B cell (primary cell): ENCODE measurements around the gene HTR6. TPM values are rescaled to one million over a fixed set of nuclear protein-coding genes. Genes with fewer than 3 reads are reported as not detected.

ENCODE experiments used
- ATAC-seq: fragments of 200-7000 bp; cut with Tn5 transposase; one replicate; pipeline ENCODE4 v1.10.0; 2021; ENCODE audit warnings: low read depth, mild to moderate bottlenecking, moderate number of reproducible peaks, moderate library complexity
- CTCF ChIA-PET: fragments of 350-600 bp; sonication (Branson Sonifier 250); formaldehyde crosslinking; loops from one replicate; lab custom pipeline; 2021; ENCODE audit warnings: antibody characterized with exemption, inconsistent platforms; lab: Charles Lee
- POLR2A ChIA-PET: fragments of 350-600 bp; sonication (Branson Sonifier 250); formaldehyde crosslinking; loops from one replicate; lab custom pipeline; 2021; ENCODE audit warnings: antibody characterized with exemption; lab: Charles Lee
- DNase-seq: peaks from one replicate; pipeline ENCODE4 v3.0.0; 2013
- H2AFZ ChIP-seq: 2 replicates; pipeline ENCODE4 v1.6.1; 2012; ENCODE audit warnings: mild to moderate bottlenecking, low read depth, low read length; ENCODE audit not compliant: insufficient read depth, poor library complexity, severe bottlenecking
- H3K27ac ChIP-seq, 2 donors: 1 replicate in 1 of 2; 2 replicates in 1 of 2; pipeline ENCODE4 v1.5.1; 2012 to 2013; ENCODE audit warnings: low read length in 2 of 2, mild to moderate bottlenecking in 2 of 2, moderate library complexity in 1 of 2
- H3K27me3 ChIP-seq, 4 experiments: fragments of 200-600 bp in 1 of 4; sonication (generic) in 1 of 4; replicated peaks in 1 of 4; 1 replicate in 2 of 4; 2 replicates in 2 of 4; pipeline versions ENCODE4 v1.6.1 to v1.7.0; 2013 to 2016; ENCODE audit warnings: low read length in 3 of 4, mild to moderate bottlenecking in 2 of 4, mixed read lengths in 1 of 4, moderate library complexity in 1 of 4; ENCODE audit not compliant: insufficient read depth in 4 of 4, control insufficient read depth in 3 of 4; ENCODE audit errors: control extremely low read depth in 1 of 4
- H3K36me3 ChIP-seq, 2 experiments: replicated peaks in 1 of 2; 1 replicate in 1 of 2; 2 replicates in 1 of 2; pipeline versions ENCODE4 v1.6.1 to v1.7.1; 2013; ENCODE audit warnings: low read length in 1 of 2; ENCODE audit not compliant: insufficient read depth in 2 of 2, control insufficient read depth in 1 of 2; ENCODE audit errors: control extremely low read depth in 1 of 2, extremely low read depth in 1 of 2
- H3K4me1 ChIP-seq, 2 donors: fragments of 200-600 bp in 1 of 2; sonication (generic) in 1 of 2; 1 replicate in 1 of 2; 2 replicates in 1 of 2; pipeline versions ENCODE4 v1.5.1 to v1.6.1; 2013 to 2017; ENCODE audit warnings: low read length in 2 of 2; ENCODE audit not compliant: control insufficient read depth in 2 of 2, insufficient read depth in 2 of 2
- H3K4me2 ChIP-seq: replicated peaks from 2 replicates; pipeline ENCODE3; 2012; ENCODE audit warnings: mild to moderate bottlenecking, low read depth, low read length; ENCODE audit not compliant: poor library complexity, severe bottlenecking
- H3K4me3 ChIP-seq, 5 experiments: fragments of 200-600 bp in 1 of 5; sonication (generic) in 1 of 5; 1 replicate in 3 of 5; 2 replicates in 2 of 5; pipeline versions ENCODE4 v1.5.1 to v1.7.0; 2011 to 2016; ENCODE audit warnings: low read length in 4 of 5, mild to moderate bottlenecking in 4 of 5, low read depth in 2 of 5, control low read depth in 1 of 5, moderate library complexity in 1 of 5; ENCODE audit not compliant: insufficient read depth in 1 of 5; ENCODE audit errors: control extremely low read depth in 1 of 5, extremely low read depth in 1 of 5
- H3K79me2 ChIP-seq: fragments of 200-600 bp; sonication (generic); one replicate; pipeline ENCODE4 v1.6.0; 2016; ENCODE audit warnings: low read length; ENCODE audit not compliant: control insufficient read depth, insufficient read depth
- H3K9ac ChIP-seq: fragments of 200-600 bp; sonication (generic); 2 replicates; pipeline ENCODE4 v1.6.1; 2017; ENCODE audit warnings: mild to moderate bottlenecking, low read length, moderate library complexity
- H3K9me3 ChIP-seq, 3 donors: one replicate each; pipeline versions ENCODE4 v1.6.1 to v1.7.1; 2013; ENCODE audit warnings: low read length in 2 of 3; ENCODE audit not compliant: control insufficient read depth in 2 of 3, insufficient read depth in 1 of 3; ENCODE audit errors: control extremely low read depth in 1 of 3
- H4K20me1 ChIP-seq: 2 replicates; pipeline ENCODE4 v1.6.0; 2012; ENCODE audit warnings: mild to moderate bottlenecking, low read length; ENCODE audit not compliant: insufficient read depth, control insufficient read depth, poor library complexity, severe bottlenecking
- H3K27ac Mint-ChIP-seq: one replicate; pipeline ENCODE4 v1.8.0; 2021; ENCODE audit warnings: mixed read lengths
- H3K27me3 Mint-ChIP-seq: one replicate; pipeline ENCODE4 v1.8.0; 2021; ENCODE audit warnings: mixed read lengths
- H3K4me1 Mint-ChIP-seq: one replicate; pipeline ENCODE4 v1.8.0; 2021; ENCODE audit warnings: mixed read lengths
- H3K4me3 Mint-ChIP-seq: one replicate; pipeline ENCODE4 v1.8.0; 2021; ENCODE audit warnings: mixed read lengths
- H3K9me3 Mint-ChIP-seq: one replicate; pipeline ENCODE4 v1.8.0; 2022; ENCODE audit warnings: mixed read lengths; ENCODE audit not compliant: insufficient read depth
- EZH2 ChIP-seq: IDR thresholded peaks from 2 replicates; pipeline ENCODE4 v1.6.1; 2012; ENCODE audit warnings: borderline replicate concordance, low read depth, mild to moderate bottlenecking, moderate library complexity, low read length; ENCODE audit not compliant: insufficient read depth, poor library complexity, severe bottlenecking
- WGBS: methylation state at CpG from one replicate; pipeline ENCODE4 v1.1.5; 2013; ENCODE audit warnings: missing lambda C conversion rate; ENCODE audit not compliant: insufficient coverage; 5-methylcytosine and 5-hydroxymethylcytosine counted together
- intact Hi-C: fragments of 100-400 bp; cut with micrococcal nuclease; formaldehyde crosslinking; loops from one replicate; pipeline ENCODE4 v1.10.0; 2022
- polyA plus RNA-seq: library from polyadenylated mRNA; depleted of rRNA; stranded (reverse); fragments of >200 nt; gene quantifications from 2 replicates; pipeline ENCODE4 v1.2.3, GENCODE V29; 2012
- total RNA-seq, 2 donors: library from RNA; stranded (reverse); fragments of 120-200 nt in 1 of 2; gene quantifications; 1 replicate in 1 of 2; 2 replicates in 1 of 2; pipeline versions ENCODE4 v1.2.3 to v1.2.4, GENCODE V29; 2013 to 2022
- TF ChIP-seq, protein P1 (sequence below): fragments of 200-600 bp; IDR thresholded peaks from one replicate; pipeline ENCODE4 v1.8.0; 2022; ENCODE audit warnings: antibody characterized with exemption, mild to moderate bottlenecking

HTR6 gene
- total and polyA plus RNA-seq, 2 donors (not counting 1 experiment from before 2014, with no cell fraction given): not detected

DNA sequence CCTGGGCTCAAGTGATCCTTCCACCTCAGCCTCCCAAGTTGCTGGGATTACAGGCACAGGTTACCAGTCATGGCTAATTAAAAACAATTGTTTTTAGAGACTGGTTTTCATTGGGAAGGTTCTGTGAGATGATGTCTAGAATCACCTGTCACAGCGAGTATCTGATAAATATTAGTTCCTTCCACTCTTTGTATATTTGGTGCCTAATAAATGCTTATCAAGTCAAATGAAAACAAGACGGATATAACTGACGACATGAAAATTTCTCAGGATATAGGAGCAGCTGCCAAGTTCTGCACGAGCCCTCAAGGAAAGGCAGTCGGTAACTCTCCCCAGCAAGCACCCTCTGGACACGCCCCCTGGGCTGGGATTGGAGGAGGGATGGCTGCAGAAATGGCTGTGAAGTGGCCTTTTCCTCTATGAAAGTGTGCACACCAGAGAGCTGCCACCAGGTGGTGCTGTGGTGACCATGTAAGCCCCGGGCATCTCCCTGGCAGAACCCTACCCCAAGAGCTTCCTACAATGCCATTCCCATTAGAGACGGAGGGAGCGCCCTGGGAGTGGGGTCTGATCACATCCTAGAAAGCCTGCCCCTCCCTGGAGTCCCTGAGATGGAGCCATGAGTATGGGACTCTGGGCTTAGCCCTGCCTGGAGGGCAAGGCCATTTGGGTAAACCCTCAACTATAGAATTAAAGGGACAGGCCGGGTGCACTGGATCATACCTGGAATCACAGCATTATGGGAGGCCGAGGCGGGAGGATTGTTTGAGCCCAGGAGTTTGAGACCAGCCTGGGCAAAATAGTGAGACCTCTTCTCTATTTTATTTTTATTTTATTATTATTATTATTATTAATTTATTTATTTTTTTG, 50.9 kb downstream of the HTR6 start:
- Histone ChIP-seq H3K9ac (no peak overlapping the region), H3K4me2 (no peak overlapping the region), H4K20me1 (no peaks in the 10 kb centered on the region), H3K27ac (no peak overlapping the region), H2AFZ (no peak overlapping the region), H3K27me3 (no peaks in the 10 kb centered on the region), H3K4me1 (peaks cover 0 to 2% of the 10 kb centered on the region in 2 donors), H3K36me3 (peaks cover 0 to 4% of the 10 kb centered on the region in 2 experiments), H3K9me3 (no peaks in the 10 kb centered on the region), H3K79me2 (no peaks in the 10 kb centered on the region), H3K4me3 (no peak overlapping the region)
- ChIA-PET CTCF (interaction anchor here (0.7 to 2.0 kb wide), 10 partner anchors 9 to 134 kb away, joined by 3 to 9 read pairs (median 4); no protein-coding TSS in a partner anchor), POLR2A (interaction anchor here (0.7 kb wide), 1 partner anchor 456 kb away, joined by 4 read pairs; no protein-coding TSS in a partner anchor)
- DNase-seq (peak; percentile 80), ATAC-seq (peak; percentile 96)
- Mint-ChIP-seq H3K9me3 (no peaks in the 10 kb centered on the region), H3K27me3 (no peaks in the 10 kb centered on the region), H3K27ac (no peak overlapping the region), H3K4me1 (no peaks in the 10 kb centered on the region), H3K4me3 (no peak overlapping the region)
- intact Hi-C loops: no loop called here
- TF ChIP-seq EZH2: no peak
- TF ChIP-seq, protein P1, sequence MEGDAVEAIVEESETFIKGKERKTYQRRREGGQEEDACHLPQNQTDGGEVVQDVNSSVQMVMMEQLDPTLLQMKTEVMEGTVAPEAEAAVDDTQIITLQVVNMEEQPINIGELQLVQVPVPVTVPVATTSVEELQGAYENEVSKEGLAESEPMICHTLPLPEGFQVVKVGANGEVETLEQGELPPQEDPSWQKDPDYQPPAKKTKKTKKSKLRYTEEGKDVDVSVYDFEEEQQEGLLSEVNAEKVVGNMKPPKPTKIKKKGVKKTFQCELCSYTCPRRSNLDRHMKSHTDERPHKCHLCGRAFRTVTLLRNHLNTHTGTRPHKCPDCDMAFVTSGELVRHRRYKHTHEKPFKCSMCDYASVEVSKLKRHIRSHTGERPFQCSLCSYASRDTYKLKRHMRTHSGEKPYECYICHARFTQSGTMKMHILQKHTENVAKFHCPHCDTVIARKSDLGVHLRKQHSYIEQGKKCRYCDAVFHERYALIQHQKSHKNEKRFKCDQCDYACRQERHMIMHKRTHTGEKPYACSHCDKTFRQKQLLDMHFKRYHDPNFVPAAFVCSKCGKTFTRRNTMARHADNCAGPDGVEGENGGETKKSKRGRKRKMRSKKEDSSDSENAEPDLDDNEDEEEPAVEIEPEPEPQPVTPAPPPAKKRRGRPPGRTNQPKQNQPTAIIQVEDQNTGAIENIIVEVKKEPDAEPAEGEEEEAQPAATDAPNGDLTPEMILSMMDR: peak; percentile 80
- 43% methylated on average over 6 of the region's 12 CpGs for WGBS

DNA sequence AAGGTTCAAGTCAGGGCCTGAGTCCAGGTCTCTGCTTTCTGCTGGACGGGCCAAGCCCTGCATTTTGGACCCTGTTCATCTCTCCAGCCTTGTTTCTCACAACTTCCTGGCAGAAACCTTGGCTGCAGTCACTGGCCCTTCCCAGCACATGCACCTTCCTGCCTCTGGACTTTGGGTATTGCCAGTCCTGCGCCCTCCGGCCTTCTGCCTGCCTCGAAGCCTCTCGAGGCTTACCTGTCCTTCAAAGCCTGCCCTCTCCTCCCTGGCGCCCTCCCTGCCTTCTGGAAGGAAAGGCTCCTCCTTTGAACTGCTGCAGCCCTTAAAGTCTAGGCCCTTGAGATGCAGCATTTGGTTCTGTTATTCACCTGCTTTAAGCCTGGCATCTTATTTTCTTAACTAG, 52.8 kb downstream of the HTR6 start:
- Histone ChIP-seq H3K4me1 (peaks cover 0 to 2% of the 10 kb centered on the region in 2 donors), H3K27ac (no peak overlapping the region), H3K9me3 (no peaks in the 10 kb centered on the region), H3K9ac (no peak overlapping the region), H3K27me3 (no peaks in the 10 kb centered on the region), H2AFZ (no peak overlapping the region), H3K36me3 (peaks cover 0 to 4% of the 10 kb centered on the region in 2 experiments), H3K79me2 (no peaks in the 10 kb centered on the region), H4K20me1 (no peaks in the 10 kb centered on the region), H3K4me2 (no peak overlapping the region), H3K4me3 (no peak overlapping the region)
- 96% methylated on average over 5 of the region's 6 CpGs for WGBS
- POLR2A ChIA-PET: no interaction called here
- H3K27me3 Mint-ChIP-seq: no peaks in the 10 kb centered on the region
- no peak for TF ChIP-seq EZH2
- TF ChIP-seq, protein P1: no peak
- intact Hi-C loops: no loop called here
- H3K9me3 Mint-ChIP-seq: no peaks in the 10 kb centered on the region
- no peak for ATAC-seq
- H3K4me1 Mint-ChIP-seq: no peaks in the 10 kb centered on the region
- no peak for DNase-seq
- CTCF ChIA-PET: no interaction called here
- H3K27ac Mint-ChIP-seq: no peak overlapping the region
- no peak overlapping the region for H3K4me3 Mint-ChIP-seq
